Bronchial smooth muscle cell (primary cell): Measurements from ENCODE around the gene ARL6. TPM values are rescaled to one million over a fixed set of nuclear protein-coding genes. Genes with fewer than 3 reads are reported as not detected.

Experiments used
- total RNA-seq: library from RNA; depleted of rRNA; stranded (reverse); fragments of >200 nt; gene quantifications from 2 replicates; pipeline ENCODE4 v1.2.1, GENCODE V29; 2014

Gene ARL6, protein sequence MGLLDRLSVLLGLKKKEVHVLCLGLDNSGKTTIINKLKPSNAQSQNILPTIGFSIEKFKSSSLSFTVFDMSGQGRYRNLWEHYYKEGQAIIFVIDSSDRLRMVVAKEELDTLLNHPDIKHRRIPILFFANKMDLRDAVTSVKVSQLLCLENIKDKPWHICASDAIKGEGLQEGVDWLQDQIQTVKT
- 5.2 and 6.8 TPM in 2 replicates for total RNA-seq

DNA sequence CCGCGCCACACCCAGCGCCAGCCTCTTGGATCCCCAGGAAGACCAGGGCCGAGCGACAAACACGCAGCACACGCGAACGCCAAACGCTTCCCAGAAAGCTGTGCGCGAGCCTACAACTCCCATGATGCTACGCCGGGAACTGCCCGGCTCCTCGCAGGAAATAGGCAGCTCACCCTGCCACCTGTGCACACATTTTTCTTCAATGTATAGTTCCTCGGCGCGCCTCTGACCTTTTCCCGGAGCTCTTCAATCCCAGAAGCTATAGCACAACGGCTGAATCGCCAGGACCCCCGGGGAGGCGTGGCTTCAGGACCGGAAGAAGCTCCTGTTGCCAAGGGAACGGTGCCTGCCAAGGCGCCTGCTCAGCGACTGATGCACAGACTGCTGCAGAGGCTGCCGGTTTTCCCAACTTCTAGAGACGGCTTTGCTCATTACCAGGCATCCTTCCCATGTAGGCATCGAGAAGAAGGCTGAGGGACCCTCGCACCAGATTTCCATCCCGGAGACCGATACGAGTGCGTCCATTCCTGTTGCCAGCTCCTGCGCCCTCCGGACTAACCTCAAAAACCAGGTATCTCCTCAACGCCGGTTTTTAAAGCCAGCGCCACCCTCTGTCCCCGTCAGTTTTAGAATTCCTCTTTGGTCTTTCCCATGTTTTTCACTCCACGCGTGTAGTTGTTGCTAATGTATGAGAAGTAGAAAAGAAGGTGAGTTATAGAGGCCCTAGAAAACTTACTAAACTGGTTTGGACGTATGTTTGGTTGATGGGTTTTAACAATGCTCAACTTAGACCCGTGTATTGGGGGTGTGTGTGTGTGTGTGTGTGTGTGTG is at the start of gene ARL6:
TSS of gene ARL6 (plus strand) at position 352 of the 832 bp plus-strand sequence. CDS start 3,350 bp downstream, outside the sequence.

DNA sequence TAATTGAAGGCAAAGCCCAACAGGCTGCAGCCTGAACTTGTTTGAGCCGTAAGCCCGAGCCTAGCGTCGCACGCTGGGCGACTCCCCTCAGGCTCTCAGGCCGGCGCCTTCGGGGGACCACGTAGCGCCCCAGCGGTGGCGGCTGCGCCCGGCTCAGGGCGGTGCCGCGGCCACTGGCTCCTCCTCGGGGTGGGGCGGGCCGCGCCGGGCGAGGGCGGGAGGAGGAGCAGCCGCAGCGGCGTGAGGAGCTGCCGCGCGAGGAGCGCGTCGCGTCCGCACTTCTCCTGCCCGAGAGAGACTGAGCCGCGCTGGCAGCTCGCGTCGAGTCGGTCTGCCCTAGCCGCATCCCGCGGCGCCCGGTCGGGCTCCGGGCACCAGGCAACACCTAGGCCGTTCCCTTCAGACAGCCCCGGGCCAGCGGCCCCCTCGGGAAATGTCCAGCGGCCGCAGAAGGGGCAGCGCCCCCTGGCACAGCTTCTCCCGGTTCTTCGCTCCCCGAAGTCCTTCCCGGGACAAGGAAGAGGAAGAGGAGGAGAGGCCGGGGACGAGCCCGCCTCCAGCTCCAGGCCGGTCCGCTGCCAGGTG is 57.3 kb downstream of the ARL6 start, which contains the start of gene CRYBG3:
TSS of gene CRYBG3 (plus strand) at position 238 of the 585 bp plus-strand sequence. CDS start at position 434, 196 bp downstream.

Other genes with a start within 250 kb of the ARL6 start
- 27.0 and 28.9 TPM in 2 replicates for gene CRYBG3, start 57.3 kb downstream of the ARL6 start, total RNA-seq
- gene RIOX2, start 207.7 kb downstream of the ARL6 start, total RNA-seq = 26.9 and 27.7 TPM in 2 replicates